HG02678 (cell line): ENCODE results near the gene MYH6.

Source experiments
- ATAC-seq: cut with Tn5 transposase; IDR thresholded peaks from one replicate; pipeline ENCODE4 v1.9.1; 2021; ENCODE audit warnings: mild to moderate bottlenecking, moderate library complexity; ENCODE audit not compliant: unreplicated experiment

MYH6 gene

DNA sequence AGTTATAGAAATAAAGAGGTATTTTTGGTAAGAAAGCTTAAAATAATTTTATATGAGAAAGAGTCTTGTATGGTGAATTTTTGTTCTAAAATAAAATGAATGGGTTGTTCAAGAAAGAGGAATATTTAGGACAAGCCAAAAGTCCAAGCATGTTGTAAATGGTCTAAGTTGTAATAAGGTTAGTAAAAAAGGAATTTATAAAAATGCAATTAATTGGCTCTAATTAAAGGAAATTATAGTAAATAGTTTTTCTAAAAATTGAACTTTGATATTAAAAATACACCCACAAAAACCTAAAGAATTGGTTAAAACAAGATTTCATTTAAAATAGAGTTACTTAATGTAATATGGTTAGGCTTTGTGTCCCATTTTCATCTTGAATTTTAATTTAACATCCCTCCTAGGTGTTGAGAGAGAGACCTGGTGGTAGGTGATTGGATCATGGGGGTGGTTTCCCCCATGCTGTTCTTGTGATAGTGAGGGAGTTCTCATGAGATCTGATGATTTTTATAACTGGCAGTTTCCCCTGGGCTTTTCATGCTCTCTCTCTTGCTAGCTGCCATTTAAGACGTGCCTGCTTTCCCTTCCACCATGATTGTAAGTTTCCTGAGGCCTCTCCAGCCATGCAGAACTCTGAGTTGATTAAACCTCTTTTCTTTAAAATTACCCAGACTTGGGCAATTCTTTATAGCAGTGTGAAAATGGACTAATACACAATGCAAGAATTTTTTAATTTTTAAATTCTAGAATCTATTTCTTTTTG, 68.4 kb downstream of the MYH6 start:
- ATAC-seq = no peak

DNA sequence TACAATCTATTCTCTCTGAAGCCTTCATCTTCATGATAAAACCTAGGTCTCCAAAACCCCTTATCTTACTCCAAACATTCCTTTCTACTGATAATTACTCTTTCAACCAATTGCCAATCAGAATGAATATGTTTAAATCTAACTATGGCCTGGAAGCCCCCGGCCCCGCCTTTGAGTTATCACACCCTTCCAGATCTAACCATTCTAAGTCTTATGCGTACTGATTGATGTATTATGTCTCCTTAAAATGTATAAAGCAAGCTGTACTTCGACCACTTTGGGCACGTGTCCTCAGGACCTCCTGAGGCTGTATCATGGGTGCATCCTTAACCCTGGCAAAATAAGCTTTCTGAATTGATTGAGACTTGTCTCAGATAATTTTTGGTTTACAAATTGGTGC, 72.5 kb downstream of the MYH6 start:
- ATAC-seq = no peak
